HUES48 (cell line): Measurements from ENCODE around the gene C17orf50.

Experiments
- H3K27ac ChIP-seq: one replicate; pipeline ENCODE4 v1.7.0; 2013; ENCODE audit warnings: low read depth, low read length, inconsistent platforms
- H3K27me3 ChIP-seq: 2 replicates; pipeline ENCODE4 v1.6.1; 2013; ENCODE audit warnings: mild to moderate bottlenecking, low read length; ENCODE audit not compliant: control insufficient read depth, insufficient read depth
- H3K36me3 ChIP-seq: 2 replicates; pipeline ENCODE4 v1.6.1; 2013; ENCODE audit warnings: low read length; ENCODE audit not compliant: control insufficient read depth, insufficient read depth
- H3K4me1 ChIP-seq: 2 replicates; pipeline ENCODE4 v1.6.1; 2013; ENCODE audit warnings: mild to moderate bottlenecking, low read length; ENCODE audit not compliant: control insufficient read depth, insufficient read depth
- H3K4me3 ChIP-seq: 2 replicates; pipeline ENCODE4 v1.5.1; 2013; ENCODE audit warnings: mild to moderate bottlenecking, low read depth, low read length
- H3K9ac ChIP-seq: 2 replicates; pipeline ENCODE4 v1.6.1; 2013; ENCODE audit warnings: mild to moderate bottlenecking, low read depth, low read length, moderate library complexity
- H3K9me3 ChIP-seq: 2 replicates; pipeline ENCODE4 v1.6.1; 2013; ENCODE audit warnings: low read length; ENCODE audit not compliant: control insufficient read depth, insufficient read depth

The C17orf50 gene

DNA sequence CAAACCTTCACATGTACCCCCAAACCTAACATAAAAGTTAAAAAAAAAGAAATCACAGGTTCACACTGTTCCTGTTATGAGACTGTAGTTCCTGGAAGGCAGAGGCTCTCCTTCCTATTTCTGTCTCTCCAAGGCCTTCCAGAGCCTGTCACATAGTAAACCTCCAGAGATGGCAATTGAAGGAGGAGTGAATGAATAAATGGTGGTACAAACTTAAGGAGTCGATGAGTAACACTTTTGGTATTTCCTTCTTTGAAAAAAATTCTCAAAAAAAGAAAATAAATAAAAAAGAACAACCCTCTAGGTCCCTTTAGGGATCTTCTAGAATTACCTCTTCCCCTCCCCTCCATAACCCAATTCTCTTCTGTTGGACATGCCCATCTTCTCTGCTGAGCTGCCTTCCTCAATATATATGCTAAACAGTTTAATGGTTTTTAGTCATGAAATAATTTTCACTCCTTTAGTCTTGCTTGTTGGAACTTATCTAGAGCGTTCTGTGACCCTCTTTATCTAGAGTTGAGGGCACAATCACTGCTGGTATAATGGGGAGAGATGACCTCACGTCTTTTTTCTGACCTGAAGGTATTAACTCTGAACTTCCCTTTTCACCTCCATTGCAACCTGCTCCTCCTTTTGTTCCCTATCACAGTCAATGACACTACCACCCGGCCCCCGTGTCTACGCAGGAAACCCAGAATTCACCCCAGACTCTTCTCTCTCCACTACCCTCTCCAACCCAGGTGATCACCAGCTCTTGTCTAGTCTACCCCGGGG lies 46.9 kb downstream of the C17orf50 start:
- H3K27ac ChIP-seq, result no peak overlapping the region
- H3K4me3 ChIP-seq, result no peak overlapping the region
- H3K4me1 ChIP-seq, result peaks cover 26% of the 10 kb centered on the region
- H3K36me3 ChIP-seq, result peaks cover 14% of the 10 kb centered on the region
- no peak overlapping the region for H3K9ac ChIP-seq
- H3K9me3 ChIP-seq, result no peaks in the 10 kb centered on the region
- no peaks in the 10 kb centered on the region for H3K27me3 ChIP-seq

DNA sequence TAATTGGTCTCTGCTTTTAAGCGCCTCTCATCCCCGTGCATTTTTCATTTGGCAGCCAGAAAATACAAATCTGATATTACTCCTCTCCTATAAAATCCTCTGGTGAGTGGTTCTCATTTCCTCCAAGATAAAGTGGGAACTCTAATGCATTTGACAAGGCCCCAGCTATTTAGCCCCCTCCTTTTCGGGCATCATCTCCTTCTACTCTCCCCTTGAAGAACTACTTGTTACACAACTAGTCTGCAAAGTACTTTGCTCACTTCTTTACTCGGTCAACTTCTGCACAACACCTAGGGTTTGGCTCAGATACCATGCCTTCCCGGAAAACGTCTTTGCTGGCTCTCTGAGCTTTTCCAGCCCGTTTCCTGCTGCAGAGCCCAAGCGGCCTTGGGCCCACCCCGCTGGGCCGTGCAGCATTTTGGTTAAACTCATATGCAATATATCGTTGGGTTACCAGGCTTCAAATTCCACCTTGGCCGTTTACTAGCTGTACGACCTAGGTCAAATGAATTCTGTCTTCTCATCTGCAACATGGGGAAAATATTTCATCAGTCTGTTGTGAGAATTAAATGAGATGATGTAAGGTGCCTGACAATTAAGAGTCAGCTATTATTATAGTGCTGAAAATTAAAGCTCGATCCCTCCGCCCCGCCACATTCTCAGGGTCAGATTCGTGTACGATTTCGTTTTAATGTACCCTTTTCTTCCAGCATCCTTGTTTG lies 47.7 kb downstream of the C17orf50 start:
- peak overlapping the region; percentile 96 for H3K27ac ChIP-seq
- peak overlapping the region; percentile 92; the same call in 1 of the 2 replicates for H3K9ac ChIP-seq
- H3K27me3 ChIP-seq, result no peaks in the 10 kb centered on the region
- no peaks in the 10 kb centered on the region for H3K9me3 ChIP-seq
- peaks cover 14% of the 10 kb centered on the region for H3K36me3 ChIP-seq
- H3K4me1 ChIP-seq, result peaks cover 26% of the 10 kb centered on the region
- H3K4me3 ChIP-seq, result peak overlapping the region; percentile 98

DNA sequence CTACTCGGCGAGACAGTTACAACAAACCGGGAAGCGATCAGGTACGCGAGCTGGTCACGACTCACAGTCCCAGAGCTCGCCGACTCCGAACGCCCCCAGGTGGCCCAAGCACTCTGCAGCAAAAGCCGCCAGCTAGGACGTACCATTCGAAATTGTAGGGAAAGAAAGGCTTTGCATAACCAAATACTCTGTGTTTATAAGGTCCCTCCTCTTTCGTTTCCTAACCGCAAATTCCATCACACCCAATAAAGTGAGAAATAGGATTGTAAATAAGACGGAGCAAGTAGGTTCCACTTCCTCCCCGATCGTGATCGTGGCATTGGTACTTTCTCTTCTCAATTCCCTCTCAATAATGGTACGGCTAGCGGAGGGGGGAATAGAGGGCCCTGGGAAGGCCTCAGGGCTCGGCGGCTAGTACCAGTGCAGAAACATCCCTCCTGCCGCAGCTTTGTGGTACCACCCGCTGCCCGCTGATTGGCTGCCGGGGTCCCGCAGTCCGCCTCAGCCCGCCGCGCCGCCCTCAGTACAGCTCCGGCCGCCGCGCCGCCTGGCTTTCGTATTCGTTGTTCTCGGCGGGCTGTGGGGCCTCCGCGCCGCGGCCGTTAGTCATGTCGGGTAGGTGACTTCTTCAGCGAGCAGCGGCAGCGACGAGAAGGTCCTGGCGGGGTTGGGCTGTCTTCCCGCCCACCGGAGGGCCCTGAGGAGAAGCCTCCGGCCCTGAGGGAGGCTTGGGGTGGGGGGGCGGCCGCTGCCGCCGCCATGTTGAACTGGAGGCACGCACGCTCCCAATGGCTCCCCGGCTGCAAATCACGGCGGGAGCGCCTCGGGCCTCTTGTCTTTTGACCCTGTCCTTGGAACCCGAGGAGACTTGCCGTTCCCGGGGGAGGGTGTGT lies 48.5 kb downstream of the C17orf50 start, which contains the start of gene TAF15:
TSS of gene TAF15 (plus strand) at position 523 of the 893 bp plus-strand sequence. CDS start at position 609, 86 bp downstream.
- no peaks in the 10 kb centered on the region for H3K27me3 ChIP-seq
- H3K4me1 ChIP-seq, result peaks cover 26% of the 10 kb centered on the region
- H3K36me3 ChIP-seq, result peaks cover 14% of the 10 kb centered on the region
- H3K27ac ChIP-seq, result peak within 1 kb of the TSS; percentile 96
- peak within 1 kb of the TSS; percentile 98 for H3K4me3 ChIP-seq
- no peaks in the 10 kb centered on the region for H3K9me3 ChIP-seq
- H3K9ac ChIP-seq, result peak within 1 kb of the TSS; percentile 92

DNA sequence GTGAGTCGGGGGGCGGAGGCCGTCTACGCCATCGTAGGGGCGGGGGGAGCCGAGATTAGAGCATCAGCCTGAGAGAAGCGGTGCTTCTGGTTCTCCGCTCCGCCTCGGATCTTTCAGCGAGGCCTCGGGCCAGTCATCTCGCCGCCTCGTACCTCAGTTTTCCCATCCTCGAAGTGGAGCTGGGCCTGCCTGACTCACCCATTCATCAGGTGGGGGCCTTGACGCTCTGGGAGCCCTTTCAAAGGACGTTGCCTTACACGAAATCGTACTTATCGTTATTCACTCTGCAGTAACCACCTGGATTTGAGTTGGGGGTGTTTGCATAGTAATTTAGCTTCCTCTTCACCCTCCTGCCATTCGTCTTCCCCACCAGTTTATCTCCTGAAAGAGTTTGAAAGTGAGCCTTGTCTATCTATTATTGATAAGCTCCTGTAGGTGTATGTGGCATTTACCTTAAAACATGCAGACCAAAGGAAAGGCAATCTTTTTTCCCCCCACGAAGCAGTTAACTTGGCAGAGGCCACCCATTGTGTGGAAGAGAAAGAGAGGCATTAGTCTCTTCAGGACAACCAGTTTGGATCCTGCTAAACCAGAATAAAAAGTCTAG lies 49.3 kb downstream of the C17orf50 start:
- H3K27ac ChIP-seq, result peak overlapping the region; percentile 96
- peak overlapping the region; percentile 92 for H3K9ac ChIP-seq
- H3K9me3 ChIP-seq, result no peaks in the 10 kb centered on the region
- peak overlapping the region; percentile 98 for H3K4me3 ChIP-seq
- peaks cover 16% of the 10 kb centered on the region for H3K36me3 ChIP-seq
- H3K27me3 ChIP-seq, result no peaks in the 10 kb centered on the region
- H3K4me1 ChIP-seq, result peaks cover 25% of the 10 kb centered on the region

DNA sequence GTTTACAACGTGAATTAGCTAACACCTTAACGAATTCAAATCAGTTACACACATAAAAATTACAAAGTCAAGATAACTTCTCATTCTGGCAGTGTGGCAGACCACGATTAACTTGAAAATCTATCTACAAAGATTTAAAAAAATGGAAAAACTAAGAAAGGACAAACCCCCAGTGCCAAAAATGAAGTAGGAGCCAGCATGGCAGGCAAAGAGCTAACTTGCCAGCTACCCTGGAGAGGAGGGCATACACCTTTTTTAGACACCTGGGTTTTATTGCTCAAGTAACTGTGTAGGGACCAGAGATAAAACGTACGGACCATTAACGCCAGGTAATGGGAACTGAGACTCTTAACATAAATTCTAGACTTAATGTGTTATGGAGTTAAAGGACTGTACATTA lies 51.1 kb downstream of the C17orf50 start:
- H3K27me3 ChIP-seq, result no peaks in the 10 kb centered on the region
- H3K9me3 ChIP-seq, result no peaks in the 10 kb centered on the region
- H3K36me3 ChIP-seq, result peaks cover 34% of the 10 kb centered on the region
- H3K9ac ChIP-seq, result no peak overlapping the region
- H3K4me3 ChIP-seq, result peak overlapping the region; percentile 98; the same call in 1 of the 2 replicates
- H3K27ac ChIP-seq, result no peak overlapping the region
- peaks cover 24% of the 10 kb centered on the region for H3K4me1 ChIP-seq

DNA sequence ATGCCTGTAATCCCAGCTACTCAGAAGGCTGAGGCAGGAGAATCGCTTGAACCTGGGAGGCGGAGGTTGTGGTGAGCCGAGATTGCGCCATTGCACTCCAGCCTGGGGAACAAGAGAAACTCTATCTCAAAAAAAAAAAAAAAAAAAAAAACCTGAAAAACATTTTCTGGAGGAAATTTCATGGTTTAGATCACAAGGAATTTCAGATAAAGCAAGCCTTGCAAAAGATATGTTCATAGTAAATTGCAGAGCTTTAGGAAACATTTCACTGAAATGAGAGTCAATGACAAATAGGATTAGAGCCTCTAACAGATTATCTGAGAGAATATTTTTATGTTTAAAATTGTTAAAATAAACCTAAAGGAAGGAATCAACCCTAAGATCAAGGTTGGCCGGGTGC lies 51.8 kb downstream of the C17orf50 start:
- Histone ChIP-seq H3K36me3 (peaks cover 41% of the 10 kb centered on the region), H3K4me1 (peaks cover 21% of the 10 kb centered on the region), H3K27ac (no peak overlapping the region), H3K9me3 (no peaks in the 10 kb centered on the region), H3K4me3 (no peak overlapping the region), H3K27me3 (no peaks in the 10 kb centered on the region), H3K9ac (no peak overlapping the region)
